Activated gamma-delta T cell treated with anti-CD3 and anti-CD28 coated beads, Interleukin-2, amount 50 U/mL, for 16 hours (primary cell): ENCODE measurements around the gene MAGI1.

Experiments used
- DNase-seq: peaks from one replicate; pipeline ENCODE4 v3.0.0-alpha.2; 2020; ENCODE audit warnings: low read depth

Gene MAGI1

GRCh38 chr3:65481085-65481484, 557.6 kb downstream of the MAGI1 start:
- DNase-seq = no peak

GRCh38 chr3:65479990-65480389, 558.7 kb downstream of the MAGI1 start:
- DNase-seq = no peak

GRCh38 chr3:65478551-65479500, 559.9 kb downstream of the MAGI1 start:
- DNase-seq = no peak

DNA sequence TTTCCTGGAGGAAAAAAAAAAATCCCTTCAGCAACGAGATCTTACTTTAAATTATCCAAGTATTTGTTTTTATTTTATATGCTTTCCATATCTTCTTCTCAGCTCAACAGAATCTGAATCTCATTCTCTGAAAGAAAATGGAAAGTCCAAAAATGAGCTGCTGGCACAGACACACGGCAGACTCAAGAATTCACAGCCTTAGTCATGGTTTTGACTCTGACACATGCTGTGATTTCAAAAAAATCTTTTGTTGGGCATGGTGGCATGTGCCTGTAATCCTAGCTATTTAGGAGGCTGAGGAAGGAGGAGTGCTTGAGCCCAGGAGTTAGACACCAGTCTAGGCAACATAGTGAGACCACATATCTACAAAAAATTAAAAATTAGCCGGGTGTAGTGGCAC, 565.0 kb downstream of the MAGI1 start:
- DNase-seq = no peak

- no peak for DNase-seq
These were observed 566.2 kb downstream of the MAGI1 start for GRCh38 chr3:65472501-65472900.

DNA sequence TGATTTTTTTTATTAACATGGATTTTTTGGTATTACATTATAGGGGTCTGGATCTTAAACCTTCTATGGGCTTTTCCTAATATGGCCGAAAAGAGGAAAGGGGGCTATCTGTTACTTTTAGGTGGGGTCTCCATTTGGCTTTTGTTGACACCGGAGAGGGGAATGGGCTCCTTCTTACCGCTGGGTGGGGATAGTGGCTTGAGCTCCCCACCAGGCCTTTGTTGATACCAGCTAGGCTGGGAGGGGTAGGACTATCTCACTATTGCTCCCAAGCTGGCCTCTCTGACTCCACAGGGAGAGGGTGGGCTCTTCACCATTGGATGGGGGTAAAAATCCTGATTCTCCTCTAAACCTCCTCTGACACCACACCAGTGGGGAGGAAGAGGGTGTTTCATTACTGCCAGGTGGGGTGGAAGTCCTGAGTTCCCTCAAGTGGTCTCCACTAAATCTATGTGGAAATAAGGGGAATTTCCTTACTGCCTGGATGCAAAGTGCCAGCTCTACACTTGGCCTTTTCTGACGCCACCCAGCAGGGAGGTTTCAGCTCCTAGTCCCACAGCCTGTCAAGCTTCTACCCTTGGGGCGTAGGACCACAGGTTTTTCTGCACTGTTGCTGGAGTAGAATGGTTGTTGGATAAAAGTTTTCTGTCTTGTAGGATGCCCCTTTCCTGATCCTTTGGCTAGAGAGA, 572.3 kb downstream of the MAGI1 start:
- no peak for DNase-seq

DNA sequence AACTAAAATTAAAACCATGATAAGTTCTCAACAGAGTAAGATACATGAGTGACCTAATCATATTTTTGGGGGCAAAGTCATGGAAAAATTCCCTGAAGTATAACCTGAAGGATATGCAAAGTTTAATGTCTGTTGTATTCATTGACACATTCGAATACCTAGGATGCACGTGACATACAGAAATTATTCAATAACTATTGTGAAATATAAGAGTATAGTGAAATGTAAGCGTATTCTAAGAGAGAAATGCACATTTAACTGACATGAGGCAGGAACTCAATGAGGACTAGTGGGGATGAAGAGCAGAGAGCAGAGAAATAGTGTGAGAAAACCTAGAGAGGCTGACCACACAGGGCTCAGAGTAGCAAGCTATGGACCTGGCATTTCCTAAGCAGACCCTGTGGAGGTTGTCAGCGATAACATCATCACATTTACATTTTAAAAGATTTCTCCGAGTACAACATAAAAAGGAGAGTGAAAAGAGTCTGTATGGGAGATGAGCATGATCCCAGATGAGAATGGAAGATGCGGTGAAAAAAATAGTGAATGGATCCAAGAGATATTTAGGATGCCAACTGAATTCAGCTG, 588.8 kb downstream of the MAGI1 start:
- no peak for DNase-seq

DNA sequence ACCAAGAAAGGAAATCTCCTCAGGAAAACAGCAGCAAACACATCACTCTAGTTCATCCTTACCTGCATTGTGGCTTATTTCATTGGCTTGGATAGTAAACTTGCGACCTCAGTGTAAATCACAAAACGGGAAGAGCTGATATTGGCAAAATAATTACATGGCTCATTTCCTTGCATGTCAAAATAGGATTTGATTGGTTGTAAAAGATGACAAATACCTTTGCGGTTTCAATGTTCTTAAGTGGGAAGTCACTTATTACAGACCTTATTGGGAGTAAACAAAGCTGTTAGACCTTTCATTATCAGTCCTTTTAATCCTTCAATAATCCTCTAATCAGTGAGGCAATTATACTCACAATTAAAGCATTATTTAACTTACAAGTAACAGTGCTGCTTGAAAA, 590.6 kb downstream of the MAGI1 start:
- no peak for DNase-seq

DNA sequence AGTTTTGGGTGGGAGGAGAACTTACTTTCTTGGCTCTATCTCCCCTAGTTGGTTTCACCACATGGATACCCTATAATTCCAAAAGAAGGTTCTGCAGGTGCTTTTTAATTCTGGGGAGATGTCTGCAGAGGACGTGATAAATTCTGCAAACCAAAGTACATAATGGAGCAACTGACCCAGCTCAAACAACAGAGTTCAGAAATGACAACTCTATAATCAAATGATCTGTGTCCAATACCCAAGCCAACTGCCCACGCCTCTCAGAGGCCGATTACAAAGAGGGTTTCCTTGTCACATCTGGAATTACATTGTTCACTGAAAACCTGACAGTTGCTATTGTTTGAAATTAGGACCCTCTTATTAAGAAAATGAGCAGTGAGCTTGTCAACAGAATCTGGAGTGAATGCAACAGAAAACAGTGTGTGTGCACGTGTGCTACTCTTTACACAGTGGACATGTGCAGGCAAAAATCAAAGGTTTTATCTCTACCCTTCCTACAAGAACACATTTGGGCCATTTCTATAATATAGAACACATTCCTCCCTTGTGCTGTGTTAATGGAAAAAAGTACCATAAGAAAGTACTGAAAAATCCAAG, 593.0 kb downstream of the MAGI1 start:
- no peak for DNase-seq

DNA sequence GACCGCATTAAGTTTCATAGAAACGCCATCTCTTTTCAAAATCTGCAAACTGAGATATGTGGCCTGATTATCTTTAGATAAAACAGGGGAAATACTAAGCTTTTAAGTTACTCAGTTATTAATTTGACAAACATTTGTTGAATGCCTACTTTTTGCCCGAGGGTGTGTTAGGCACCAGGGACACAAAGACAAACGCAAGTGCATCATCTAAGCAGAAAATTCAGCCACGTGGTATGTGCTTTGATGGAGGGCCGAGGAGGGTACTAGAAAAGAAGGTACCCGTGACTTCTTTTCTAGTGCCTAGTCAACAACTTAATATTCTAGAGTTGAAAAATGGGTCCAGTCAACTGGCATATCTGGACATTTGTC, 594.3 kb downstream of the MAGI1 start:
- DNase-seq = no peak

DNA sequence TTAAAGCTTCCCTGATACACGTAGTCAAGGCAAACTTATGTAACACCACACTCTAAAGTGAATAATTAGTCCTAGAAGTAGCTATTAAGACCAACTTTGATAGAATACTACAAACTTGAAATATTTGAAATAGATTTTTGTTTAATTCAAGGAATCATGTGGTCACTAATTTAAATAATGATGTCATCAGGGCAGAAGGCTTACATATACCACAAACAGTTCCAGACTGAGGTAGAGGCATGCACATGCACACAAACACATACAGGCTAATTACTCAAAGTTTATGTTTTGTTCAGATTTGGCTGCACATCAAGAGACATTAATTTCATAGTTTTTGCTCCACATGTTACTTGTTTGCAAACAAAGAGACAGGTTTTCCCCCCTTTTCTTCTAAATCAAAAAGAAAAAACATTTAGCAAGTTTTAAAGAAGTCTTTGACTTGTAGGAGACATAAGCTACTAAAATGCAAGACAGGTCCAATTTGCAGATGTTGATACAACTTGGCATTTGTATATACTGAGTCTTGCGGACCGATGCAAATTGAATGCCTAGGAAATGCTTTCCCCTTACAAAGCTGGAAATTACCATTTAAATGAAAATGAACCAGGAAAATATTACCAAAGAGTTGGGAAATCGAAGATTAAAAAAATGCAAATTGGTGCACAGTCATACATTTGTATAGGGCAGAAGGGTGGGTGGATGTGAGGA, 594.8 kb downstream of the MAGI1 start:
- DNase-seq = no peak

- no peak for DNase-seq
These were observed 599.0 kb downstream of the MAGI1 start for GRCh38 chr3:65439641-65440284.

DNA sequence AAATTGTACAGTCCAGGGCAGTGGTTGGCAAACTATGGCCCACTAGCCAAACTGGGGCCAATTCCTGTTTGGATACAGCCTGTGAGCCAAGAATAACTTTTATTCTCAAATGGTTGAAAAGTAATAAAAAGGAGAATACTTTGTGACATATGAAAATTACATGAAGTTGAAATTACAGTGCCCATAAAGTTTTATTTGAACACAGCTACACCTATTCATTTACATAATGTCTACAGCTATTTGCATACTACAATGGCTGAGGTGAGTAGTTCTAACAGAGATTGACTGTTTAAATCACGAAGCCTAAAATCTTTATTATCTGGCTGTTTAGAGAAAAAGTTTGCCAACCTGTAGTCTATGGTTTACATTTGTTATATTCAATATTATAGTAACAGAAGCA, 600.1 kb downstream of the MAGI1 start:
- no peak for DNase-seq

DNA sequence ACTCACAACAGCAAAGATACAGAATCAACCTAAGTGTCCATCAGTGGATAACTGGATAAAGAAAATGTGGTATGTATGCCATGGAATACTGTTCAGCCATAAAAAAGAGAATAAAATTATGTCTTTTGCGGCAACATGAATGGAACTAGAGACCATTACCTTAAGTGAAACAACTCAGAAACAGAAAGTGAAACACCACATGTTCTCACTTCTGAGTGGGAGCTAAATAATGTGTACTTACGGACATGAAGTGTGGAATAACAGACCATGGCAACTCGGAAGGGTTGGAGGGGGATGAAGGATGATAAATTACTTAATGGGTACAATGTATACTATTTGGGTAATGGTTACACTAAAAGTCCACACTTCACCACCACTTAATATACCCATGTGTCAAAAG, 600.6 kb downstream of the MAGI1 start:
- DNase-seq = no peak

DNA sequence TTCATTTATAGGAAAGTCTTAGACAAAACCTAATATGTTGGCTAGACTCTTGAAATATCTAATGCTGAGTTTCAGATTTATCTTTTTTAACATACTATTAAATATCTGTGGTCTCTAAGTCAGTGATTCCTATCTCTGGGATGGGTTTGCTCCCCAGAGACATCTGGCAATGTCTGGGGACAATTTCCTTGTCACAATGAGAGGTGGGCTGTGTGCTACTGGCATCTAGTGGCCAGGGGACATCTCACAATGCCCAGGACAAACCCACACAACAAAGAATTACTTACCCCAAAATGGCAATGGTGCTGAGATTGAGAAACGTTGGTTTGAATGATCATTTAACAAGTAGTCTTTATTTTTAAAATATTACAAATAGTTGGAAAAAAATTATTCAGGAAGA, 602.1 kb downstream of the MAGI1 start:
- DNase-seq = no peak

DNA sequence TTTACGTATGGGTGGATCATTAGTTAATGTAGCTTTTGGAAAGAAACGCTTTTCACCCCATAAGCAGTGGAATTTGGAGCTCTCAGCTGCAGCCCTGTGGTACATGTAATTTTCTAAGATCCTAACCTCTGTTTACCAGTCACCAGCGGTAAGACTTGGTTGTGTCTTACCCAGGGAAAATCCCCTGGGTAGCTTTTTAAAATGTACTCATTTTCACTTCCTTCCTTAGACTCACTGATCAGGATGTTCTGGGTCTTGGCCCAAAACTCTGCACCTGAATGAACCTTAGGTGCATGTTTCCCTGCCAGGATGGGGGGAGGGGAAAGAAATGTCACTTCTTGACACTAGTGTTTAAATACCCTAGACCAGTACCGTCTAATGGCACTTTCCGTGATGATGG, 605.2 kb downstream of the MAGI1 start:
- no peak for DNase-seq

DNA sequence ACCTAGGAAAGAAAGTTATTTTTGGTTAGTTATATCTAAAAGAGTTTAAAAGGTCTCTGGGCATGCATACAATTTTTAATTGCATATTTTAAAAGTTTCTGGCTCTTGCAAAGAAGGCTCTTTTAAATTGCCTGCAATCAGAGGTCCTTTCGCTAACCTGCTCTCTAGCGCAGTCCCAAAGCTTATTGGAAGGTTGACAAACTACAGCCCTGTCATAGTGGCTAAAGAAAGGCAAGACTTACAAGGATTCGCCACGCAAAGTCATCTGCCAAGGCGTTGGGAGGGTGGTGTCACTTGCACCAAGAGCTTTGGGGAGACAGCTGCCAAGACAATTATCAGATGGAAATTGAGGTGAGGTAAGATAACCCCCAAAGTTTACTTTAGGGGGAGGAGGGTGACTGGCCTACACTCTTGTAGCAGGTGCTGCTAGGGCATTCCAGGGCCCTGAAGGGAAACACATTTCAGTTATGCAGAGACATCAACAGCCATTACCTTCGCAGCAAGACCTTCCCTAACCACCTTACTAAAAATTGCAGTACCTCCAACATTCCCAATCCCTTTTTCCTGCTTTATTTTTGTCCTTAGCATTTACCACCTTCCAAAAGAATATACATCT, 606.2 kb downstream of the MAGI1 start:
- DNase-seq = no peak

DNA sequence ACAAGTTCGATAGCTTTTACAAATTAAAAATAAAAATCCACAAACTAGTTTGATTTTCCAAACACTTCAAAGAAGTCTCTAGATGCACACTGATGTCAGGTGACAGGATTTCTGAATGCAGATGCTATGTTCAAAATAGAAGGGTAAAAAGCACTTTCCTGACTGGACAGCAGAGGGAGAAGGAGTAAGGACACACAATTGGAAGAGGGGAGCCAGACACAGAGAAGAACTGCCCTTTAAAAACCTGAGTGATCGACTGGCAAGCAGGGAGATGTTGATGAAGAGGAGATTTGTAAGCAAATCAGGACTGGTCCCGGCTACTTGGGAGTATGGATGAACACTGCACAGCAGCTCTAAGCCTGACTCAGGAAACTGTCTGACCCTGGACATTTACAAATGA, 612.8 kb downstream of the MAGI1 start:
- DNase-seq = no peak

DNA sequence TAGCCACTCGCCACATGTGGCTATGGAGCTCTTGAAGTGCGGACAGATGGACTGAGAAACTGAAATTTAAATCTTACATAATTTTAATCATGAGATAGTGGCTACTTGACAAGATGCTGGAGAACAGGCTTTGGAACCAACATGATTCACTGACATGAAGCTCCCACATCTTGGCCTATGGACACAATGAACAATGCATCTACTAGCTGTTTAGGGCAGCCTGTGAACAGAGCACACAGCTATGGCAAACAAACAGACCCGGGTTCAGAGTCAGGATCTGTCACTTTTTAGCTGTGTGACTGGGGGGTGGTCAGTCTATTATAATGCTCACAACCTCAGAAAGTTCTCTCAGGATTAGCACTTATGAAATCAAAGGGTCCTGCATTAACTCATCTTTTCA, 616.6 kb downstream of the MAGI1 start:
- no peak for DNase-seq

GRCh38 chr3:65419233-65419632, 619.5 kb downstream of the MAGI1 start:
- no peak for DNase-seq

GRCh38 chr3:65413891-65414290, 624.8 kb downstream of the MAGI1 start:
- DNase-seq = no peak
